ENCODE data around the gene CRACR2B.

The CRACR2B gene

GRCh38 chr11:792873-793272, 34.8 kb upstream of the CRACR2B start:
- Histone ChIP-seq H3K4me1 (peaks cover 26 to 54% (median 48%) of the 10 kb centered on the region in 10 experiments), H4K20me1 (peaks cover 0 to 83% (median 59%) of the 10 kb centered on the region in 11 experiments; a peak in 17 of 22 replicates), H3K36me3 (peaks cover 13 to 42% (median 35%) of the 10 kb centered on the region in 11 experiments; a peak in 20 of 22 replicates), H3K4me3 (no peak overlapping the region), H3K9ac (no peak overlapping the region), H3K27ac (no peak overlapping the region), H3K4me2 (no peak overlapping the region), H3K9me3 (replicated peaks in 1 of 11) (no peaks in the 10 kb centered on the region), H3K27me3 (no peaks in the 10 kb centered on the region)
- no peak for TF ChIP-seq Cebpa-rat (IDR thresholded peaks at IDR 0.05)

GRCh38 chr11:793556-793955, 34.2 kb upstream of the CRACR2B start:
- no peaks in the 10 kb centered on the region for H3K9me3 ChIP-seq (replicated peaks in 1 of 11)
- no peak overlapping the region for H3K27ac ChIP-seq
- no peak for TF ChIP-seq Cebpa-rat (IDR thresholded peaks at IDR 0.05)
- peak overlapping the region in 6 of 11 experiments; percentile 17 to 93 (median 26); a peak in 5 of 22 replicates for H3K9ac ChIP-seq
- peaks cover 25 to 51% (median 43%) of the 10 kb centered on the region in 10 experiments for H3K4me1 ChIP-seq
- peaks cover 0 to 80% (median 61%) of the 10 kb centered on the region in 11 experiments; a peak in 17 of 22 replicates for H4K20me1 ChIP-seq
- no peak overlapping the region for H3K4me3 ChIP-seq
- no peaks in the 10 kb centered on the region for H3K27me3 ChIP-seq
- no peak overlapping the region for H3K4me2 ChIP-seq
- peaks cover 13 to 42% (median 35%) of the 10 kb centered on the region in 11 experiments; a peak in 20 of 22 replicates for H3K36me3 ChIP-seq

- no peak for TF ChIP-seq Cebpa-rat (IDR thresholded peaks at IDR 0.05)
- H4K20me1 ChIP-seq: peaks cover 0 to 80% (median 64%) of the 10 kb centered on the region in 11 experiments; a peak in 18 of 22 replicates
- H3K4me1 ChIP-seq: peaks cover 24 to 48% (median 39%) of the 10 kb centered on the region in 10 experiments
- H3K9ac ChIP-seq: peak overlapping the region in 6 of 11 experiments; percentile 24 to 93 (median 61); a peak in 7 of 22 replicates
- H3K36me3 ChIP-seq: peaks cover 14 to 46% (median 37%) of the 10 kb centered on the region in 11 experiments; a peak in 21 of 22 replicates
- no peak overlapping the region for H3K4me3 ChIP-seq
- peak overlapping the region in 8 of 11 experiments; percentile 99 to 100 (median 100); a peak in 7 of 22 replicates for H3K4me2 ChIP-seq
- no peaks in the 10 kb centered on the region for H3K9me3 ChIP-seq (replicated peaks in 1 of 11)
- H3K27ac ChIP-seq: no peak overlapping the region
- H3K27me3 ChIP-seq: no peaks in the 10 kb centered on the region
Observed at GRCh38 chr11:794013-794765, 33.5 kb upstream of the CRACR2B start.

- Histone ChIP-seq H3K27me3 (no peaks in the 10 kb centered on the region), H3K36me3 (peaks cover 21 to 54% (median 45%) of the 10 kb centered on the region in 11 experiments; a peak in 21 of 22 replicates), H3K9ac (peak overlapping the region; percentile 74 to 93 (median 84); a peak in 20 of 22 replicates), H3K4me1 (peaks cover 19 to 43% (median 35%) of the 10 kb centered on the region in 10 experiments), H3K9me3 (replicated peaks in 1 of 11) (no peaks in the 10 kb centered on the region), H3K4me3 (peak overlapping the region; percentile 63 to 92 (median 86); a peak in 19 of 20 replicates), H3K27ac (peak overlapping the region in 8 of 11 experiments; percentile 38 to 79 (median 73); a peak in 9 of 22 replicates), H4K20me1 (peaks cover 0 to 85% (median 64%) of the 10 kb centered on the region in 11 experiments; a peak in 18 of 22 replicates), H3K4me2 (peak overlapping the region; percentile 99 to 100 (median 100))
- no peak for TF ChIP-seq Cebpa-rat (IDR thresholded peaks at IDR 0.05)
Observed at GRCh38 chr11:794766-795633, 32.7 kb upstream of the CRACR2B start.

GRCh38 chr11:795634-796564, 31.8 kb upstream of the CRACR2B start:
- H3K4me3 ChIP-seq: peak overlapping the region; percentile 63 to 92 (median 87)
- no peak for TF ChIP-seq Cebpa-rat (IDR thresholded peaks at IDR 0.05)
- H3K36me3 ChIP-seq: peaks cover 30 to 61% (median 53%) of the 10 kb centered on the region in 11 experiments; a peak in 21 of 22 replicates
- peaks cover 0 to 88% (median 62%) of the 10 kb centered on the region in 11 experiments; a peak in 18 of 22 replicates for H4K20me1 ChIP-seq
- peak overlapping the region; percentile 37 to 89 (median 82); a peak in 20 of 22 replicates for H3K27ac ChIP-seq
- no peaks in the 10 kb centered on the region for H3K9me3 ChIP-seq (replicated peaks in 1 of 11)
- peak overlapping the region; percentile 99 to 100 (median 100) for H3K4me2 ChIP-seq
- peak overlapping the region; percentile 79 to 93 (median 87) for H3K9ac ChIP-seq
- peaks cover 19 to 38% (median 34%) of the 10 kb centered on the region in 10 experiments for H3K4me1 ChIP-seq
- no peaks in the 10 kb centered on the region for H3K27me3 ChIP-seq

- peak overlapping the region; percentile 29 to 89 (median 82); a peak in 21 of 22 replicates for H3K27ac ChIP-seq
- H3K4me1 ChIP-seq: peaks cover 19 to 38% (median 33%) of the 10 kb centered on the region in 10 experiments
- no peaks in the 10 kb centered on the region for H3K9me3 ChIP-seq (replicated peaks in 1 of 11)
- no peak for TF ChIP-seq Cebpa-rat (IDR thresholded peaks at IDR 0.05)
- no peaks in the 10 kb centered on the region for H3K27me3 ChIP-seq
- H3K4me2 ChIP-seq: peak overlapping the region; percentile 99 to 100 (median 100)
- peak overlapping the region; percentile 74 to 93 (median 87) for H3K9ac ChIP-seq
- peaks cover 0 to 88% (median 54%) of the 10 kb centered on the region in 11 experiments; a peak in 18 of 22 replicates for H4K20me1 ChIP-seq
- H3K36me3 ChIP-seq: peaks cover 25 to 61% (median 53%) of the 10 kb centered on the region in 11 experiments; a peak in 21 of 22 replicates
- H3K4me3 ChIP-seq: peak overlapping the region; percentile 63 to 92 (median 87)
Observed at GRCh38 chr11:796565-797295, 31.0 kb upstream of the CRACR2B start.

All from BLaER1 treated with 17β-estradiol and CSF1 and Interleukin-3, amounts not matched to agents 10 nM and 100 nM (cell line).